ENCODE measurements around the gene MOGAT1.
"Not testable (repeated sequence)": the region's sequence is repeated elsewhere in the genome, so short reads cannot be mapped to it uniquely, and the experiment has no call there.

MOGAT1 gene

GRCh38 chr2:222713002-222713401 is 41.5 kb downstream of the MOGAT1 start:
- no peak for DNase-seq

DNA sequence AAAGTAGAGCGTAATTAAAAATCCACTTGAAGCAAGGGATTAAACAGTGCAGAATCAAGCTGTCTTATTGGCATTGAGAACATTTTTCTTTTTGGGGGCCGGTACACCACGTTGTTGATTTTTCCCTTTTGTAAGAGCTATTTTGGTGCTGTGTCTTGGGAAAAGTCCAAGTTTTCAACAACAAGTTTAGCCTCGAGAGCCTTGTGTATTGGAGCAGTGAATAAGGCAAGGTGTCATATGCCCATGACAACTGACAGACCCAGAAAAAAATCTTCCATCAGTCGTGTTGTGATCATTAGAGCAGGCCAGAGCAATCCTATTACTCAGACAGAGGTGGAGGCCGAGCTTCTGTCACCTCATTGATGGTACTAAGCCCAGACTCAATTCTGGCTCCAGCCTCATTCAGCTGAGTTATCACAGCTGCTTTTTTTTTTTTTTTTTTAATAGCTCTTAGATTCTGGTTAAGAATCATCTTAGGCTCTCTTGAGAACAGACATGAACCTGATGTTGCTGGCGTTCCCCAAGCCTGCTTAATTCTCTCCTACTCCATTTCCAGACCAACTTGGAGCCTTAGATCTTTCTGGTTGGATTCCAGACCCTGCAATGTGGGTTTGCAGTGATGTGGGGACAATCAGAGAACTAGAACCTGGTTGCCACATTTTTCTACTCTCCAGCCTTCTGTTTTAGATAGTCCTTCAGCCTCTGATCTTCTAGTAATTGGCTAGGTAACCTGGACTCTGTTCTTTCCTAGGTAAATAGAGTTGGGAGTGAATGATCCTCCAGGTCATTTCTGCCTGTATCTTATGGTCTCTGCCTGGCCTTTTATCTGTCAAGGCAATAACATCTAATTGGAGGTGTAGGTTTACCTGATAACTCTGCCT is 43.1 kb downstream of the MOGAT1 start:
- no peak for DNase-seq

- DNase-seq, result no peak
Observed at GRCh38 chr2:222715742-222716141, 44.3 kb downstream of the MOGAT1 start.

GRCh38 chr2:222719787-222720186 is 48.3 kb downstream of the MOGAT1 start:
- DNase-seq, result not testable (repeated sequence)

- not testable (repeated sequence) for DNase-seq
Observed at GRCh38 chr2:222721597-222721996, 50.1 kb downstream of the MOGAT1 start.

- DNase-seq, result no peak
Observed at GRCh38 chr2:222722327-222722946, 51.0 kb downstream of the MOGAT1 start.

DNA sequence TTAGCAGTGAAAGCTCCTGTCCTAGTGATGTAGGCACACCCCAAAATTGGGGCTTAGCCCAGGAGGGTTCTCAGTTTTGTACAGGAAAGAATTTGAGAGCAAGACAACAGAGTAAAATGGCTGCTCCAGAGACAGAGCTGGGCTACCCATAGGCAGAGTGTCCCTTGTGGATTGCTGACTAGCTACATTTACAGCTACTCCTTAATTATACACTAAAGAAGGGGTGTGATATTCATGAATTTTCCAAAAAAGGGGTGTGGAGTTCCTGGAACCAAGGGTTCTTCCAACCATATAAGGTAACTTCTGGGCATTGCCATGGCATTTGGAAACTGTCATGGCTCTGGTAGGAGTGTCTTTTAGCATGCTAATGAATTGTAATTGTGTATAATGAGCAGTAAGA is 52.8 kb downstream of the MOGAT1 start:
- DNase-seq, result no peak

GRCh38 chr2:222728621-222729020 is 57.2 kb downstream of the MOGAT1 start:
- DNase-seq, result no peak

- DNase-seq, result no peak
Observed at GRCh38 chr2:222730366-222730999, 59.0 kb downstream of the MOGAT1 start.

GRCh38 chr2:222731201-222731621 is 59.8 kb downstream of the MOGAT1 start:
- DNase-seq, result no peak

DNA sequence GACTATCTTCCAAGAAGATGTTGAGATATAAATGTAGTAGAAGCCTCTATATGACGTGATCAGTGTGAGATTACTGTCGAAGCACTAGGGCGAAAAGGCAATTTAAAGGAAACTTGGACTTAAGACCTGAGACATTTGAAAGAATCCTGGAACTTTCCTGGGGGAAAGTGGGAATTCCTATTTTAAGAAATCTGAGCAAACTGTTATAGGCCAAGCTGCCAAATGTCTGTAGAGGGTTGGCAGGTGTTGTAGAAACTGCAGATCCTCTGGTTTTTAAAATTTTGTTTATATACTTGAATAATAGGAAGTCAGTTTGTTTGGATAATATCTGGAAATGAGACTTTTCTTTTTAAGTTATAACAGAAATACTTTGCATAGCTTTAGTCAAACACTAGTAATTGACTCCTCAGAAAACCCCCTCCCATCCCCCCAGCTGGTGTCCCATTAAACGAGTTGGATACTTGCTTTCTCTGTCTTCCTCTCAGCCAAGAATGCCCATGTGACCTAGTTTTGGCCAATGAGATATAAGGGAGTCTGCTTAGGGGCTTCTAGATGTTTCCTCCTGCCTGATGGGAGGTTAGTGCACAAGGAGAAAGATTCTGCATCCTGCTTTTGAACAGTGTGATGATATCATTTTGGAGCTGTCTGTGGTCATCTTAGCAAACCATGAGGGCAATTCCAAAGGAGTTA is 61.2 kb downstream of the MOGAT1 start:
- no peak for DNase-seq

GRCh38 chr2:222733470-222733845 is 62.0 kb downstream of the MOGAT1 start:
- DNase-seq, result no peak

DNA sequence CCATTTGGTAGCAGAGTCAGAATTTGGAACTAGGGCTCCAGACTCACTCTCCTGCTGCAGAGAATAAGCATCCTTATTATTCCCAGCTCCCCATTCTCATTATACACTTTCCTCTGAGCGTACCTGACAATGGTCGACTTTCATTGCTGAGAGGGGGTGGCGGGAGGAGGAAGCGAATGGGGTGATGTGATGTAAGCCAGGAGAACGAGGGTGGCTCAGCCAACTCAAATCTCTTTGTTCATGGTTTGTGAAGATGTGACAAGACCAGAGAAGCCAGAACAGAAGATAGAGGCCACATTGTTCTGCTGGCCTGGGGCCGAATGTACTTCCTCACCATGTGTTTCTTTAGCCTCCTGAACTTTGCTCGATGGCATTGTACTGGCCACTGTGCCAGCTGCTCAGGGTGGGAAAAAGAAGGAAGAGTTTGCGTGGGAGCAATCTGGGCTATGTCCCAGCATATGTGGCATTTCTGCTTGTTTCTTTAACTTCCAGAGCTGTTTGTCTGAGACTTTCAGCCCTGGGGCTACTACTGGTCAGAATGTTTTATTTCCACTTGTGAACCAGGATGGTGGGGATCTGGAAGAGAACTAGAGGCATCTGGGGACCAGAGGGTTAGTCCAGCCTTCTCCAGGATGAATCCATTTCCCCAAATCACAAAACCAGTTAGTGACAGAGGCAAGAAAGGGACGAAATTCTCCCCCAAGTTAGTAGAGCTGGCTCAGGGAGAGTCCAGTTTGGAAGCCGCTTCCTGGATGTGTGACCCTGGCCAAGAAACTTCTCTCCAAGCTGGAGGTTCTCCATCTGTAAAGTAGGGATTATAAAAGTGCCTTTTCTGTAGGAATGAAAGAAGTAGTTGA is 62.6 kb downstream of the MOGAT1 start:
- DNase-seq, result no peak

DNA sequence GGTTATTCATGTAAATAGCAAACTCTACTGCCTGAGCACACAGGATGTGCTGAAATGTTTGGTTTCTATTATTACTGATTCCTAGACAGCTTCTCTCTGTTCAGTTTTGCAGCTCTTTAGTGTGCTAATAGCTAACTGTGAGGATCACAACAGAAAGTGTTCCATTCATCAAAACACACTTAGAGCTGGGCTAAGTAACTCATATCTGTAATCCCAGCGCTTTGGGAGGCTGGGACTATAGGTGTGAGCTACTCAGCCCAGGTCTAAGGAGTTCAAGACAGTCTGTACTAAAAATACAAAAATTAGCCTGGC is 63.2 kb downstream of the MOGAT1 start:
- no peak for DNase-seq

GRCh38 chr2:222736301-222736700 is 64.8 kb downstream of the MOGAT1 start:
- no peak for DNase-seq

- no peak for DNase-seq
Observed at GRCh38 chr2:222736924-222737323, 65.5 kb downstream of the MOGAT1 start.

- no peak for DNase-seq
Observed at GRCh38 chr2:222738312-222738711, 66.9 kb downstream of the MOGAT1 start.

DNA sequence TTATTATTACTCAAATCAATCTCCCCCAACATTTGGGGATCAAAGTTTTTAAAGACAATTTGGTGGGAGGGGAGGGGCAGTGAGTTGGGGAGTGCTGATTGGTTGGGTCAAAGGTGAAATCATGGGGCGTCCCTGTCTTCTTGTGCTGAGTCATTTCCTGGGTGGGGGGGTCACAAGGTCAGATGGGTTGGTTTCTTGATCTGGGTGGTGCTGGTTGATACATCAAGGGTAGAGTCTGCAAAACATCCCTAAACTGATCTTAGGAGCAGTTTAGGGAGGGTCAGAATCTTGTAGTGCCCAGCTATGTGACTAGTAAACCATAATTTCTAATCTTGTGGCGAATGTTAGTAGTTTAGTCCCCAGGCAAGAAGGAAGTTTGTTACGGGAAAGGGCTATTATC is 67.4 kb downstream of the MOGAT1 start:
- DNase-seq, result no peak

DNA sequence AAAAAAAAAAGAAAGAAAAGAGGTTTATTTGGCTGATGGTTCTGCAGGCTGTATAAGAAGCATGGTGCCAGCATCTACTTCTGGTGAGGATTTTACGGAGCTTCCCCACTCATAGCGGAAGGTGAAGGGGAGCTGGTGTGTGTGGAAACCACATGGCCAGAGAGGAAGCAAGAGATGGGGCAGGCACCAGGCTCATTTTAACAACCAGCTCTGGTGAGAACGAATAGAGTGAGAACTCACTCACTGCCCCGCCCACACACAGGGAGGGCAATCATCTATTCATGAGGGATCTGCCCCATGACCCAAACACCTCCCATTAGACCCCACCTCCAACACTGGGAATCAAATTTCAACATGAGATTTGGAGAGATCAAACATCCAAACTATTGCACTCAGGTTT is 68.5 kb downstream of the MOGAT1 start:
- DNase-seq, result no peak

DNA sequence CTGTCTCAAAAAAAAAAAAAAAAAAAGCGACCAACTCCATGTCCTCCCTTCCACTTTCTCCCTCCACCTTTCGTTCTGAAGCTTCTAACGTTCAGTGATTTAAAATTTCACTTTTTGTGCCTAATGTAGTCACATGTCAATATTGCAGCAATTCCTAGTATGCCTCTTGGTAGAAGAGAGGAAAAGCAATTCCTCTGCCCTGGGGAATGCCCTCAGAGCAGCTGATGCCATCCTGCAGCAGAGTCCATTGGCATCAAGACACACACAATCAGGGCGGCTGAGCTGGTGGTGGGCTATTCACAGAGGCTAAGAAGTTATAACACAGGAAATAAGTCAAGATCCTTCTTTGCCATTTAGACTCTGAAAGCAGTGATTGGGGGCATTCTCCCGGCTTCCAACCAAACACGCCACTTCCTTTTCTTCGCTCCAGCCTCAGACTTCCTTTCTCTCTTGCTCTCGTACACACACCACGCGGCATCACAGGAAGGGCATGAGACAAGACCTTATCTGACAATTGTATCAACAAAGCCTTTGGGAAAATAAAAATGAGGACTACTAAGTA is 71.9 kb downstream of the MOGAT1 start:
- DNase-seq, result no peak

DNA sequence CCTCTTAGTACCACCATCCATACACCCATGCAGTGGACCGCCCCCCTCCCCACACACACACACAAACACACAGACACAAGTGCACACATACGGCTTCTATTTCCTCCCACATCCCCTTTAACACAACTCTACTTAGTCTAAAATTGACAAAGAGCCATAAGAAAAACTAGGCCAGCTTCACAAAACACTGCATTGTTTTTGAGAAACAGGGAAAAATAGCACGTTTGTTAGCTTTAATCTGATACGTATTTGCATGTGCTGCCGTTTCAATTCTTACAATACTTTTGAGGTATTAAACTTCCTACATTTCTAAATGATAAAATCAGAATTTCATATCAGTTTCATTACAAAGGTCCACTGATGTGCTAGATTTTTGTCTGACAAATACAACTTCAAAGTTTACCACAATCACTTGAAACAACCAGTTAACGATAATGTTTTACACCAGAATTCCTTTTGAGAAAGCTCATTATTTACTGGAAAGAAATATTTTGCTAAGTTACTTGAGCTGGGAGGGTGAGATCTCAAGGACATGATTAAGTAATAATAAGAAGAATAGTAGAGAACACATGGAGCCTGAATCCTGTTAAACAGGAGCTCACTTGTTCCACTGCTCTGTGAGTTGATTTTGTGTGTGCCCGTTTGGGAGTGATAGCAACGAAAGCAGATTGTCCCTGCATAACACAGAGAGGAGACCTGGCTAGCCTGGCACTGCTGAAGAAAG is 74.5 kb downstream of the MOGAT1 start:
- DNase-seq, result no peak

Data from KG1 (cell line).